Measurements from ENCODE around the gene FAF2.

FAF2 gene

DNA sequence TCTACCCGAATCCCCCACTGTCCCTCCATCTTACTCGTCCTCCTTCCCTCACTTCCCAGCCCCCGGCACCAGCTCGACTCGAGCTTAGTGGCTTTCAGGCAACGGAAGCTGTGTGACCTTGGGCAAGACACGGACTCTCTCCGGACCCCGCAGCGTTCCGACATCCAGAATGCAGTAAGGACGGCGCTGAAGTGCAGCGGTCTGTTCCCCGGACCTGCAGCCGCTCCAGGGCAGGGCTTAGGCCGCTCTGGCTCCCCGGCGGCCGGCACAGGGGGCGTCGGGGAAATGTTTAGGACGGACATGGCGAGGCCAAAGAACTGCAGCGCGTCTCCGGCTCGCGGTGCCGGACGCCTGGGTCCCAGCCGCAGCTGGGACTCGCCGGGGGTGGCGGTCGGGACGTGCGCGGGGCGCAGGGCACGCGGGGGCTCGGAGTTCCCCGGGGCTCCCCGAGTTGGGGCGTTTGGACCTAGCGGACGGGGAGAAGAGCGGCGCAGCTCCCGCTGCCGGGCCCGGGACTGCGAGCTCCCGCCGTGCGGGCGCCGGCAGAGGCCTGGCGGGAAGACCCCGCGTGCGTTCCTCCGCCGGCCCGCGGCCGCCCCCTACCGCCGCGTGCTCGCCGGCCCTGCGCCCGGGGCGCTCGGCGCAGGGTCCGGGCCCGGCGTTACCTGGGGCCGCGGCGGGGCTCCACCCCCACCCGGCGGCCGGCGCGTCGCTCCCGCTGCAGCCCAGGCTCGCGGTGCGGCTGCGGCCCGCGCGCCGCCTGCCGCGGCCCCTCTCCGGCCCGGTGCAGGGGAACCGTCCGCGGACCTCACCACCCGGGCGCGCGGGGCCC lies 94.6 kb downstream of the FAF2 start:
- Mint-ChIP-seq H3K36me3 (ENCODE audit: low read depth) (no peaks in the 10 kb centered on the region), H3K27ac (peak overlapping the region; percentile 73 to 92 (median 92)), H3K9me3 (no peaks in the 10 kb centered on the region), H3K27me3 (ENCODE audit: low read depth) (peaks cover 17% of the 10 kb centered on the region), H3K4me3 (peak overlapping the region; percentile 86 to 93 (median 88)), H3K4me1 (peaks cover 44% of the 10 kb centered on the region)
- TF ChIP-seq, protein P1, sequence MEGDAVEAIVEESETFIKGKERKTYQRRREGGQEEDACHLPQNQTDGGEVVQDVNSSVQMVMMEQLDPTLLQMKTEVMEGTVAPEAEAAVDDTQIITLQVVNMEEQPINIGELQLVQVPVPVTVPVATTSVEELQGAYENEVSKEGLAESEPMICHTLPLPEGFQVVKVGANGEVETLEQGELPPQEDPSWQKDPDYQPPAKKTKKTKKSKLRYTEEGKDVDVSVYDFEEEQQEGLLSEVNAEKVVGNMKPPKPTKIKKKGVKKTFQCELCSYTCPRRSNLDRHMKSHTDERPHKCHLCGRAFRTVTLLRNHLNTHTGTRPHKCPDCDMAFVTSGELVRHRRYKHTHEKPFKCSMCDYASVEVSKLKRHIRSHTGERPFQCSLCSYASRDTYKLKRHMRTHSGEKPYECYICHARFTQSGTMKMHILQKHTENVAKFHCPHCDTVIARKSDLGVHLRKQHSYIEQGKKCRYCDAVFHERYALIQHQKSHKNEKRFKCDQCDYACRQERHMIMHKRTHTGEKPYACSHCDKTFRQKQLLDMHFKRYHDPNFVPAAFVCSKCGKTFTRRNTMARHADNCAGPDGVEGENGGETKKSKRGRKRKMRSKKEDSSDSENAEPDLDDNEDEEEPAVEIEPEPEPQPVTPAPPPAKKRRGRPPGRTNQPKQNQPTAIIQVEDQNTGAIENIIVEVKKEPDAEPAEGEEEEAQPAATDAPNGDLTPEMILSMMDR (IDR thresholded peaks at IDR 0.05; ENCODE audit: unreplicated experiment in 3 of 3) = peak in 1 of 3 experiments; percentile 21

DNA sequence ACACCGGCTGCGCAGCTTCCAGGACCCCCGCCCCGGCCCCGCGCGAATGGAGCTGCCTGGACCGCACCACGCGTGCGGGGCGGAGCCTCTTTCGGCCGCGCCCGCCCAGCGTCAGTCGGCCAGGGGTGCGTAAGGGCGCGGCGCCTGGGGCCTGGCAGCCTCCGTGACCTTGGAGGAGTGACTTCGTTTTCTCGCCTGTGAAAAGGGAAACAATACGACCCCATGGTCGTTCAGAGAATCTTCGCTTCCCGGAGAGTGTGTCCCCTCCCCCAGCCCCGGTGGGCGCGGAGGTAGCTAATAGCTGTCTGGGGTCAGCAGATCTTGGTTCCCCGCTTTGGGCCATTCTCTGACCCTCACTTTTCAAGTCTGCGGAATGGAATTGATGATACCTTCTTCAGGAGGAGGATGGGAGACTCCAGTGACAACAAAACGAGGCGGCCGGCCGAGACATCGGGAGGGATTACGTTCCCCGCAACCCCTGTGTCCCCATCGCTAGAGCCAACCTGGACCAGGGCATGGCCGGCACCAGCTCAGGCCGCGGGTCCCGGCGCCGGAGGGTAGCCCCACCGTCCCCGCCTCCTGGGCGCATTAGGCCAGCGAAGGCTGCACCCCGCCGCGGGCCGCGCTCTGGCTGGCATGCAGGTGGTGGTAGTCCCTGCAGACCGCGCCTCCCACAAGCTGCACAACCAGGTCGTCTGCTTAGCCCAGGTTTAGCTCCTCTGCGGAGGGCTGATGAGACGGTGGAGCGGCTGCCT lies 95.4 kb downstream of the FAF2 start:
- Mint-ChIP-seq H3K9me3 (no peaks in the 10 kb centered on the region), H3K27ac (peak overlapping the region in 2 of 3 experiments; percentile 90 to 92), H3K4me3 (peak overlapping the region; percentile 90 to 94 (median 93)), H3K27me3 (ENCODE audit: low read depth) (peaks cover 17% of the 10 kb centered on the region), H3K36me3 (ENCODE audit: low read depth) (no peaks in the 10 kb centered on the region), H3K4me1 (peaks cover 36% of the 10 kb centered on the region)
- TF ChIP-seq, protein P1 (IDR thresholded peaks at IDR 0.05; ENCODE audit: unreplicated experiment in 3 of 3) = no peak

DNA sequence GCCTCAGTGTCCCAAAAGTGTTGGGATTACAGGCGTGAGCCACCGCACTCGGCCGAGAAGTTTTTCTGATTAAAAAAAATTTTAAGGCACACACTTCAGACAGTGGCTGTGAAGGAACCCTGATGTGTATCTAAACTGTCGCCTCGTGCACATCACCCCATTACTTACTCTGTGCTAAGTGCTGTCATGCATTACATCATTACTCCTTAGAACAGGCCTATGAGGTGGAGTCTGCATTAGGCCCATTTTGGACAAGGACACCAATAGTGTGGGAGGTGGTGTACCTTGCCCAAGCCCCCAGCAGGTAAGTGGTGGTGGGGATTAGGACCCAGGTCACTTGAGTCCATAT lies 97.2 kb downstream of the FAF2 start:
- peaks cover 17% of the 10 kb centered on the region for H3K27me3 Mint-ChIP-seq (ENCODE audit: low read depth)
- peak overlapping the region; percentile 76 to 93 (median 83) for H3K4me3 Mint-ChIP-seq
- TF ChIP-seq, protein P1 (IDR thresholded peaks at IDR 0.05; ENCODE audit: unreplicated experiment in 3 of 3) = no peak
- no peaks in the 10 kb centered on the region for H3K9me3 Mint-ChIP-seq
- no peak overlapping the region for H3K27ac Mint-ChIP-seq
- H3K36me3 Mint-ChIP-seq (ENCODE audit: low read depth) = no peaks in the 10 kb centered on the region
- peaks cover 21% of the 10 kb centered on the region for H3K4me1 Mint-ChIP-seq

DNA sequence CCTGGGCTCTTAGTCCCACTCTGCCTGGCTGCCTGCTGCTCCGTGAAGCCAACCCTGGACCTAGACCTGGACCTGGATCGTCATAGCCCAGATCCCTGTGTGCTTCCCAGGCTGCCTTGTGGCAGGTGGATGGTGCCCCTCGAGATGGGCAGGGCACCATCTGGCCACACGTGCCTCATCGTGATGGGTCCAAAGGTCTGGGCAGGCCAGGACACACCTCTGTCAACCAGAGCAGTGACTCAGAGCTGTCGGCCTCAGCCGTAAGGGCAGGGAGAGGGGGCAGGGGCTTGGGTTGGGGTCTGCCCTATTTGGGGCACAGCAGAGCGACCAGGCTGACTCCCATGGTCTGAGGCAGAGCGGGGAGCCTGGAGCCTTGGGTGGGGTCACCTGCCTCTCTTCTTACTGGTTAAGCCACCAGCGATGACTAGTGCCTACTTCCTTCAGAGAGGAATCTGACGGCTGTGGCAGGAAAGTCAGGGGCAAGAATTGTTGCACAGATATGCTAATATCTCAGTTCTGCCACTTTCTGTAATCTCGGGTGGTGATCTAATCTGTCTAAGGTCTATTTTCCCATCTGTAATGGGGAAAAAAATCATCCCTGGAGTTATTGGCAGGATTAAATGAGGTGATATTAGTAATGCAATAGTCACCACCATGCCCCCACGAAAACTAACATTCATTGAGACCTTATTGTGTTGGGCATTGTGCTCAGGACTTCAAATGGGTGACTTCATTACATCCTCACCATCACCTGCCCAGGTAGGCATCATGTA lies 97.7 kb downstream of the FAF2 start:
- H3K4me3 Mint-ChIP-seq = peak overlapping the region in 1 of 3 experiments; percentile 11
- TF ChIP-seq, protein P1 (IDR thresholded peaks at IDR 0.05; ENCODE audit: unreplicated experiment in 3 of 3) = no peak
- peaks cover 16% of the 10 kb centered on the region for H3K4me1 Mint-ChIP-seq

DNA sequence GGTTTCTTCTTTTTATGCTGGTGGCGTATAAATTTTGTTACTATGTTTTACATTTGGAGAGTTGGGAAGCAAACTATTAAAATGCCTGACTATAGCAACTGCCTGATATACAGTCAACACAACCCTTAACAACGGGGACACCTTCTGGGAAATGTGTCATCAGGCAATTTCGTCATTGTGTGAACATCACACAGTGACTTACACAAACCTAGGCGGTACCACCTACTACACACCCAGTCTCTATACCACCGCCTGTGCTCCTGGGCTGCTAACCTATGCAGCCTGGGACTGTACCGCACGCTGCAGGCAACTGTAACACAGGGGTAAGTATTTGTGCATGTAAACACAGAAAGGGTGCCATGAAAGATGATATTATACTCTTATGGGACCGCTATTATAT lies 99.6 kb downstream of the FAF2 start:
- Mint-ChIP-seq H3K9me3 (no peaks in the 10 kb centered on the region), H3K4me1 (peaks cover 3% of the 10 kb centered on the region), H3K27ac (peak overlapping the region in 2 of 3 experiments; percentile 17 to 51), H3K27me3 (ENCODE audit: low read depth) (peaks cover 10% of the 10 kb centered on the region), H3K4me3 (peak overlapping the region in 2 of 3 experiments; percentile 16 to 43), H3K36me3 (ENCODE audit: low read depth) (no peaks in the 10 kb centered on the region)
- TF ChIP-seq, protein P1 (IDR thresholded peaks at IDR 0.05; ENCODE audit: unreplicated experiment in 3 of 3) = no peak

More for the DNA sequence above, 97.7 kb downstream of the FAF2 start:
- H3K9me3 Mint-ChIP-seq = no peaks in the 10 kb centered on the region
- no peak overlapping the region for H3K27ac Mint-ChIP-seq
- peaks cover 12% of the 10 kb centered on the region for H3K27me3 Mint-ChIP-seq (ENCODE audit: low read depth)
- H3K36me3 Mint-ChIP-seq (ENCODE audit: low read depth) = no peaks in the 10 kb centered on the region
